GM13976 (cell line): Measurements from ENCODE around the gene TTC27.
"Not testable (repeated sequence)": the region's sequence is repeated elsewhere in the genome, so short reads cannot be mapped to it uniquely, and the experiment has no call there.

Experiments used
- DNase-seq: peaks from one replicate; pipeline ENCODE4 v3.0.0; 2012; ENCODE audit warnings: low spot score
- in situ Hi-C: fragments of 300-500 bp; cut with MboI; formaldehyde crosslinking; loops from one replicate; pipeline ENCODE4 v1.12.0; 2022; ENCODE audit warnings: low sequenced_read_pairs, mixed read lengths, inconsistent platforms; ENCODE audit not compliant: unreplicated experiment
- TF ChIP-seq, protein P1 (sequence below): IDR thresholded peaks from 2 replicates; pipeline ENCODE4 v1.5.1; 2012; ENCODE audit warnings: borderline replicate concordance, mild to moderate bottlenecking; ENCODE audit not compliant: insufficient read depth; ENCODE audit errors: extremely low read depth, missing control alignments, control extremely low read depth

Gene TTC27

DNA sequence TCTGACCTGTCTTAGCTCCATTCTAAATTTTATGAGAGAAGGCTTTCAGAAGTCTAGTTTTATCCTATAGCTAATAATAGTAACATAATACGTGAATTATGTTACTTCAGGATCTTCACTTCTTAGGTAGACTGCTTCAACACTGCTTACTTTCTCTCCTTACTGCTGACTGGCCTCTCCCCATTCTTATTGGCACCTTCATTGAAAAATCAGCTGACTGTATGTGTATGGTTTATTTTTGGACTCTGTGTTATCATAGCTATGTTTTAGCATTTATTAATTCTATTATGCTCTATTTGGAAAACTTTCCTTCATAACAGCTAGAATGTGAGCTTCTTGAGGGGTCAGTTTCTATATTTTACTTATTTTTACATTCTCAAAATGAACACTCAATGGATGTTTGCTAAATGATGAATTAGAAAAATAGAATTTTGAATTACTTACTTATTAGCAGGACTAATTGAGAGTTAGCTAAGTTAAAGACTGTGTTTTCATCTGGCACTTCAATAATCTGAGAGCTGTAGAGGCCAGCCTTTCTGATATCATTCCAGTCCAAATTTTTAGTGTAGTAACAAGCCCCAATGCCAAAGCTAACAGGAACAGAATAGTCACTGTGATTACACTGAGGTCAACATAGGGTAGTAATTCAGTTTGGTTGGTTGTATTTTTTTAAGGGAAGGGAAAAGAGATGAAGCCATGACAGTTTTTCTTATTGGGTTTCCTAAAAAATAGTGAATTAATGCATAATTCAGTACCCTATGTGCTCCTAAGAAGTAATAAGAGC, 92.3 kb downstream of the TTC27 start:
- TF ChIP-seq, protein P1, sequence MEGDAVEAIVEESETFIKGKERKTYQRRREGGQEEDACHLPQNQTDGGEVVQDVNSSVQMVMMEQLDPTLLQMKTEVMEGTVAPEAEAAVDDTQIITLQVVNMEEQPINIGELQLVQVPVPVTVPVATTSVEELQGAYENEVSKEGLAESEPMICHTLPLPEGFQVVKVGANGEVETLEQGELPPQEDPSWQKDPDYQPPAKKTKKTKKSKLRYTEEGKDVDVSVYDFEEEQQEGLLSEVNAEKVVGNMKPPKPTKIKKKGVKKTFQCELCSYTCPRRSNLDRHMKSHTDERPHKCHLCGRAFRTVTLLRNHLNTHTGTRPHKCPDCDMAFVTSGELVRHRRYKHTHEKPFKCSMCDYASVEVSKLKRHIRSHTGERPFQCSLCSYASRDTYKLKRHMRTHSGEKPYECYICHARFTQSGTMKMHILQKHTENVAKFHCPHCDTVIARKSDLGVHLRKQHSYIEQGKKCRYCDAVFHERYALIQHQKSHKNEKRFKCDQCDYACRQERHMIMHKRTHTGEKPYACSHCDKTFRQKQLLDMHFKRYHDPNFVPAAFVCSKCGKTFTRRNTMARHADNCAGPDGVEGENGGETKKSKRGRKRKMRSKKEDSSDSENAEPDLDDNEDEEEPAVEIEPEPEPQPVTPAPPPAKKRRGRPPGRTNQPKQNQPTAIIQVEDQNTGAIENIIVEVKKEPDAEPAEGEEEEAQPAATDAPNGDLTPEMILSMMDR = no peak
- in situ Hi-C loops = no loop called here
- DNase-seq = no peak

- TF ChIP-seq, protein P1 = no peak
- in situ Hi-C loops = no loop called here
- DNase-seq = no peak
Observed at GRCh38 chr2:32720771-32721170, 92.9 kb downstream of the TTC27 start.

DNA sequence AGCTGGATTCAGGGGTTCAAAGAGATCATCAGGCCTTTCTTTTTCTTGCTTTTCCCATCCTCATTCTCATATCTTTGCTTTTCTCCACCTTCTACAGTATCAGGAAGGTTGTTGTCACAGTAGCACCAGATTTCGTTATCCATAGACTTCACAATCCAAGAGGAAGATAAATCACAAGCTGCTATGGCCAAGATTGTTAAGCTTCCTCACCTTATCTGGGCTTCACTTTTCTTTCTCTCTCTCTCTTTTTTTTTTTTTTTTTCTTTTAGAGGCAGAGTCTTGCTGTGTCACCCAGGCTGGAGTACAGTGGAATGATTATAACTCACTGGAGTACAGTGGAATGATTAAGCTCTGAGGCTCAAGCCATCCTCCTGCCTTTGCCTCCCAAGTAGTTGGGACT, 93.5 kb downstream of the TTC27 start:
- TF ChIP-seq, protein P1 = no peak
- no peak for DNase-seq
- in situ Hi-C loops = no loop called here

GRCh38 chr2:32723467-32724079, 95.7 kb downstream of the TTC27 start:
- in situ Hi-C loops = no loop called here
- DNase-seq = no peak
- TF ChIP-seq, protein P1 = no peak

DNA sequence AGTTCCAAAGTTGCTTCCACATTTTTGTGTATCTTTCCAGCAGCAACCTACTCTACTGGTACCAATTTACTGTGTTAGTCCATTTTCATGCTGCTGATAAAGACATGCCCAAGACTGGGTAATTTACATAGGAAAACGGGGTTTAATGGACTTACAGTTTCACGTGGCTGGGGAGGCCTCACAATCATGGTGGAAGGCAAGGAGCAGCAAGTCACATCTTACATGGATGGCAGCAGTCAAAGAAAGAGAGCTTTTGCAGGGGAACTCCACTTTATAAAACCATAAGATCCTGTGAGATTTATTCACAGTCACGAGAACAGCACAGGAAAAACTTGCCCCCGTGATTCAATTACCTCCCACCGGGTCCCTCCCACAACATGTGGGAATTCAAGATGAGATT, 98.8 kb downstream of the TTC27 start:
- in situ Hi-C loops, DNase-seq: not testable (repeated sequence)

GRCh38 chr2:32727157-32727556, 99.3 kb downstream of the TTC27 start:
- no peak for DNase-seq
- in situ Hi-C loops = no loop called here
- TF ChIP-seq, protein P1 = no peak

GRCh38 chr2:32730958-32731357, 103.1 kb downstream of the TTC27 start:
- DNase-seq, in situ Hi-C loops: not testable (repeated sequence)
